GM12878 (cell line): Measurements from ENCODE around the gene KRT86.

ENCODE experiments used
- CEBPB ChIP-seq, 2 experiments: fragments of 150-350 bp in 1 of 2; IDR thresholded peaks; 2 replicates each; pipeline ENCODE4 v1.6.1; 2012 to 2014; ENCODE audit warnings: low read depth in 2 of 2, low read length in 2 of 2, borderline replicate concordance in 1 of 2, inconsistent platforms in 1 of 2
- HDGF ChIP-seq: fragments of 450-650 bp; IDR thresholded peaks from 2 replicates; pipeline ENCODE4 v1.6.1; 2016; ENCODE audit warnings: antibody characterized with exemption
- POLR2A ChIP-seq: IDR thresholded peaks from 2 replicates; pipeline ENCODE4 v1.6.1; 2011; ENCODE audit warnings: low read depth, mild to moderate bottlenecking, low read length
- YY1 ChIP-seq: IDR thresholded peaks from 2 replicates; pipeline ENCODE4 v1.6.1; 2011; ENCODE audit warnings: low read depth, mild to moderate bottlenecking, low read length

DNA sequence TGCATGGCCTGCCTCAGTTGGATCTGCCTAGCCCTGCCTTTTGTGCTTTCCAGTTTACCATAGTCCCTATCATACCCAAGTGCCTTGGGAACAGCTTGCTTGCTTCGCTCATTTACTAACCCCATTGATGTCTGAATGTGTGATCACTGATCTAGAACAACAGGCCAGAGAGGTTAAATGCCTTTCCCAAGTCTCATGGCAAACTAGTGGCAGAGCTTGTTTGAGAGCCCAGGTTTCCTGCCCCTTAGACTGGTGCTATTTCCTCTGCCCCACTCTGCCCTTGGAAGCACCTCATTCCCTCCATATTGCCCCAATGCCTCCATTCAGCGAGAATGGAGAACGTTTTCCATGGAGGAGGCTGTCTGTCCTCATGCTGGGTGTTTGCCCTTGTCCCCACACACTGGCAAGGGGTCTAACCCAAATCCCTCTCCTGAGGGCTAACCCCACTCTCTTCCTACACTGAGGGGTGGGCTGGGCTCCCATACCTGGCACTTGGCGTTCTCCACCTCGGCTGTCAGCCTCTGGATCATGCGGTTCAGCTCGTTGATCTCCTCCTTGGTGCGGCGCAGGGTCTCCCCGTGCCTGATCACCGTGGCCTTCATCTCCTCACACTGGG lies 21.6 kb upstream of the KRT86 start:
- TF ChIP-seq HDGF (no peak), POLR2A (no peak), CEBPB (IDR thresholded peaks at IDR 0.05; ENCODE audit: borderline replicate concordance in 1 of 2, low read depth in 2 of 2, low read length in 2 of 2) (no peak), YY1 (no peak)
